Activated CD8-positive, alpha-beta T cell treated with anti-CD3 and anti-CD28 coated beads for 36 hours (primary cell): ENCODE results near the gene CD79A. TPM values are rescaled to one million over a fixed set of nuclear protein-coding genes. Genes with fewer than 3 reads are reported as not detected.
"Not testable (repeated sequence)": the region's sequence is repeated elsewhere in the genome, so short reads cannot be mapped to it uniquely, and the experiment has no call there.

Experiments
- ATAC-seq: fragments of 200-7000 bp; cut with Tn5 transposase; one replicate; pipeline ENCODE4 v1.10.0; 2021; ENCODE audit warnings: mild to moderate bottlenecking, moderate library complexity
- CTCF ChIA-PET: fragments of 350-600 bp; sonication (Branson Sonifier 250); formaldehyde crosslinking; loops from one replicate; lab custom pipeline; 2021; ENCODE audit warnings: antibody characterized with exemption; lab: Charles Lee
- POLR2A ChIA-PET: fragments of 350-600 bp; sonication (Branson Sonifier 250); formaldehyde crosslinking; loops from one replicate; lab custom pipeline; 2021; ENCODE audit warnings: antibody characterized with exemption; lab: Charles Lee
- DNase-seq: peaks from one replicate; pipeline ENCODE4 v3.0.0-alpha.2; 2020
- H3K27ac Mint-ChIP-seq: one replicate; pipeline ENCODE4 v1.8.0; 2021; ENCODE audit warnings: mild to moderate bottlenecking, mixed read lengths
- H3K27me3 Mint-ChIP-seq: one replicate; pipeline ENCODE4 v1.8.0; 2021; ENCODE audit warnings: mixed read lengths
- H3K36me3 Mint-ChIP-seq: one replicate; pipeline ENCODE4 v1.8.0; 2021; ENCODE audit warnings: low read depth, mixed read lengths
- H3K4me1 Mint-ChIP-seq: one replicate; pipeline ENCODE4 v1.8.0; 2021; ENCODE audit warnings: low read depth, mixed read lengths
- H3K4me3 Mint-ChIP-seq: one replicate; pipeline ENCODE4 v1.8.0; 2021; ENCODE audit warnings: mild to moderate bottlenecking, moderate library complexity, mixed read lengths
- H3K9me3 Mint-ChIP-seq: one replicate; pipeline ENCODE4 v1.8.0; 2021; ENCODE audit warnings: mixed read lengths
- intact Hi-C: fragments of 100-400 bp; cut with micrococcal nuclease; formaldehyde crosslinking; loops from one replicate; pipeline ENCODE4 v1.10.0; 2022
- total RNA-seq, 2 experiments: library from RNA; stranded (reverse); gene quantifications; one replicate each; pipeline ENCODE4 v1.2.3, GENCODE V29; 2021
- TF ChIP-seq, protein P1 (sequence below): fragments of 200-600 bp; IDR thresholded peaks from one replicate; pipeline ENCODE4 v1.8.0; 2022; ENCODE audit warnings: antibody characterized with exemption, mild to moderate bottlenecking

The CD79A gene
- total RNA-seq, 2 experiments from 2014 or later, result 19.3 to 21.0 TPM

DNA sequence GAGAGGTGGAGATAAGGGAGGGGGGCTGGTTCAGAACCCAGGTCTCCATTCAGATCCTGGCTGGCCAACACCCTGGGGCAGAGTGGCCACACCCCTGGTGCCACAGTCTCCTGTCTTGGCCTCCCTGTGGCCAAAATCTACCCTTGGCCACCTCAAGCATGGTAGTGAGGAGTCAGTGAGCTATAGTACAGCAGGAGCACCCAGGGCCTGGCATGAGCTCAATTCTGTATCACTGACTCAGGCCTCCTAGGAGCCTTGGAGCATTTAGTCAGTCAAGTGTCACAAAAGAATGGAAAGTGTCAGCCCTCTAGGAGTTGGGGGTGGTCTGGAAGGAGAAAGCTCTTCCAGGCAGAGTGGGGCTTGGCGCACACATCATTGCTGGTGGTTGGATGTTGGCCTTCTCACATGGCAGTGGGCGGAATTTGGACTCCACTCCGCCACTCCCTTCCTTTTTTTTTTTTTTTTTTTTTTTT lies 6.6 kb upstream of the CD79A start:
- Mint-ChIP-seq H3K27ac (peak overlapping the region; percentile 84), H3K27me3 (no peaks in the 10 kb centered on the region), H3K9me3 (no peaks in the 10 kb centered on the region), H3K36me3 (peaks cover 50% of the 10 kb centered on the region), H3K4me1 (peaks cover 75% of the 10 kb centered on the region), H3K4me3 (peak overlapping the region; percentile 15)
- DNase-seq, result peak; percentile 56
- ChIA-PET POLR2A (interaction anchor here (0.7 to 13.4 kb wide), 10 partner anchors 9 to 182 kb away, joined by 3 to 282 read pairs (median 4); partner anchors contain the start of genes ARHGEF1, RABAC1 and RPS19), CTCF (interaction anchor here (0.7 to 6.7 kb wide), 5 partner anchors 11 to 87 kb away, joined by 3 to 110 read pairs (median 4); partner anchors contain the start of gene RPS19)
- ATAC-seq, result peak; percentile 10
- TF ChIP-seq, protein P1, sequence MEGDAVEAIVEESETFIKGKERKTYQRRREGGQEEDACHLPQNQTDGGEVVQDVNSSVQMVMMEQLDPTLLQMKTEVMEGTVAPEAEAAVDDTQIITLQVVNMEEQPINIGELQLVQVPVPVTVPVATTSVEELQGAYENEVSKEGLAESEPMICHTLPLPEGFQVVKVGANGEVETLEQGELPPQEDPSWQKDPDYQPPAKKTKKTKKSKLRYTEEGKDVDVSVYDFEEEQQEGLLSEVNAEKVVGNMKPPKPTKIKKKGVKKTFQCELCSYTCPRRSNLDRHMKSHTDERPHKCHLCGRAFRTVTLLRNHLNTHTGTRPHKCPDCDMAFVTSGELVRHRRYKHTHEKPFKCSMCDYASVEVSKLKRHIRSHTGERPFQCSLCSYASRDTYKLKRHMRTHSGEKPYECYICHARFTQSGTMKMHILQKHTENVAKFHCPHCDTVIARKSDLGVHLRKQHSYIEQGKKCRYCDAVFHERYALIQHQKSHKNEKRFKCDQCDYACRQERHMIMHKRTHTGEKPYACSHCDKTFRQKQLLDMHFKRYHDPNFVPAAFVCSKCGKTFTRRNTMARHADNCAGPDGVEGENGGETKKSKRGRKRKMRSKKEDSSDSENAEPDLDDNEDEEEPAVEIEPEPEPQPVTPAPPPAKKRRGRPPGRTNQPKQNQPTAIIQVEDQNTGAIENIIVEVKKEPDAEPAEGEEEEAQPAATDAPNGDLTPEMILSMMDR, result no peak
- intact Hi-C loops, result loop anchor here (5.0 kb wide), 1 partner anchor 77 kb away; no protein-coding TSS in a partner anchor

- peaks cover 42% of the 10 kb centered on the region for H3K36me3 Mint-ChIP-seq
- peak overlapping the region; percentile 95 for H3K27ac Mint-ChIP-seq
- DNase-seq (peak; percentile 88), ATAC-seq (peak; percentile 68)
- peak overlapping the region; percentile 53 for H3K4me3 Mint-ChIP-seq
- intact Hi-C loops, result loop anchor here (5.0 kb wide), 1 partner anchor 76 kb away; no protein-coding TSS in a partner anchor
- no peaks in the 10 kb centered on the region for H3K27me3 Mint-ChIP-seq
- H3K9me3 Mint-ChIP-seq, result no peaks in the 10 kb centered on the region
- POLR2A ChIA-PET, result interaction anchor here (0.6 to 13.4 kb wide), 18 partner anchors 10 to 86 kb away, joined by 3 to 282 read pairs (median 4); partner anchors contain the start of genes ARHGEF1, ERFL, RABAC1 and RPS19
- H3K4me1 Mint-ChIP-seq, result peaks cover 78% of the 10 kb centered on the region
- TF ChIP-seq, protein P1, result no peak
- CTCF ChIA-PET, result interaction anchor here (0.9 to 6.7 kb wide), 9 partner anchors 12 to 86 kb away, joined by 3 to 110 read pairs (median 10); partner anchors contain the start of genes ARHGEF1, RABAC1 and RPS19
Observed at GRCh38 chr19:41871573-41872383, 5.3 kb upstream of the CD79A start.

- peaks cover 80% of the 10 kb centered on the region for H3K4me1 Mint-ChIP-seq
- ATAC-seq (no peak), DNase-seq (peak; percentile 7)
- TF ChIP-seq, protein P1, result no peak
- CTCF ChIA-PET, result interaction anchor here (0.9 to 6.7 kb wide), 10 partner anchors 9 to 85 kb away, joined by 3 to 110 read pairs (median 12); partner anchors contain the start of genes ARHGEF1, RABAC1 and RPS19
- H3K4me3 Mint-ChIP-seq, result no peak overlapping the region
- no peaks in the 10 kb centered on the region for H3K9me3 Mint-ChIP-seq
- intact Hi-C loops, result loop anchor here (5.0 kb wide), 1 partner anchor 75 kb away; no protein-coding TSS in a partner anchor
- peak overlapping the region; percentile 95 for H3K27ac Mint-ChIP-seq
- POLR2A ChIA-PET, result interaction anchor here (1.1 to 13.4 kb wide), 15 partner anchors 11 to 565 kb away, joined by 3 to 282 read pairs (median 6); partner anchors contain the start of genes ARHGEF1, ERFL, RABAC1 and RPS19
- peaks cover 39% of the 10 kb centered on the region for H3K36me3 Mint-ChIP-seq
- no peaks in the 10 kb centered on the region for H3K27me3 Mint-ChIP-seq
Observed at GRCh38 chr19:41872384-41872774, 4.7 kb upstream of the CD79A start.

- Mint-ChIP-seq H3K4me1 (peaks cover 80% of the 10 kb centered on the region), H3K36me3 (peaks cover 35% of the 10 kb centered on the region), H3K27me3 (no peaks in the 10 kb centered on the region), H3K27ac (peak overlapping the region; percentile 95), H3K4me3 (no peak overlapping the region), H3K9me3 (no peaks in the 10 kb centered on the region)
- ATAC-seq (no peak), DNase-seq (peak; percentile 80)
- TF ChIP-seq, protein P1, result peak; percentile 84
- ChIA-PET CTCF (interaction anchor here (0.8 to 6.7 kb wide), 17 partner anchors 10 to 87 kb away, joined by 3 to 110 read pairs (median 9); partner anchors contain the start of genes ARHGEF1, RABAC1 and RPS19), POLR2A (interaction anchor here (0.6 to 13.4 kb wide), 22 partner anchors 12 to 566 kb away, joined by 3 to 282 read pairs (median 4); partner anchors contain the start of genes ARHGEF1, ERFL, RABAC1 and RPS19)
- intact Hi-C loops, result loop anchor here (5.0 kb wide), 1 partner anchor 74 kb away; no protein-coding TSS in a partner anchor
Observed at GRCh38 chr19:41872775-41873647, 4.1 kb upstream of the CD79A start.

DNA sequence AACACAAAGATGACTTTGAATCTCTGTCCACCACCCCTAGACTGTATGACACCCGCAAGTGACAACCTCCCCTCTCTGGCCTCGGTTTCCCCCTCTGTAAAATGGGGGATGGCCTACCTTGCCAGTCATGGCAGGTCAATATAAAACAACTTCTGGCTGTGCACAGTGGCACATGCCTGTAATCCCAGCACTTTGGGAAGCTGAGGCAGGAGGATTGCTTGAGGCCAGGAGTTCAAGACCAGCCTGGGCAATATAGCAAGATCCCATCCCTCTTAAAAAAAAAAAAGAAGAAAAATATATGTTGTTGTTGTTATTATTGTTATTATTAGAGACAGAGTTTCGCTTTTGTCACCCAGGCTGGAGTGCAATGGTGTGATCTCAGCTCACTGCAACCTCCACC lies 1.1 kb upstream of the CD79A start:
- Mint-ChIP-seq H3K36me3 (peaks cover 20% of the 10 kb centered on the region), H3K27ac (peak overlapping the region; percentile 92), H3K4me1 (peaks cover 74% of the 10 kb centered on the region), H3K4me3 (peak overlapping the region; percentile 40)
- H3K27me3 Mint-ChIP-seq, ATAC-seq, H3K9me3 Mint-ChIP-seq, intact Hi-C loops: not testable (repeated sequence)
- CTCF ChIA-PET, result interaction anchor here (2.4 to 5.9 kb wide), 2 partner anchors 9 to 76 kb away, joined by 12 to 61 read pairs; partner anchors contain the start of gene ARHGEF1
- DNase-seq, result peak; percentile 1
- POLR2A ChIA-PET, result interaction anchor here (0.9 to 13.4 kb wide), 7 partner anchors 8 to 70 kb away, joined by 3 to 282 read pairs (median 8); partner anchors contain the start of genes ARHGEF1 and RPS19
